ENCODE data around the gene IRF7.

DNA sequence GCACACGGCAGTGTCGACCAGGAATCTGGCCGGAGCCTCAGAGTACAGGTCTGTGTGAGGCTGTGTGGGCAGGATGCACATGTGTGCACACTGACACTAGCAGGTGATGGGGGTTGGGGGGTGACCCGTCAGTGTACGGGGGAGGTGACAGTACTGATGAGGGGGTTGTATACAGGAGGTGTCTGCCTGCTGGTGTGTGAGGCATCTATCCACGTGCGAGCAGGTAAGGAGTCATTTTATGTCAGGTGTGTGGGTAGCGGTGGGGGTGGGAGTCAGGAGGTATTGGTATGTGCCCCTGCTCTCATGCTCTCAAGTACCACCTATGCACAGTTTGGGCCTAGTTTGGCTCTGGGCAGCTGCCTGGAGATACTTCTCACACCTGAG, 44.0 kb downstream of the IRF7 start:
- TF ChIP-seq, protein P1, sequence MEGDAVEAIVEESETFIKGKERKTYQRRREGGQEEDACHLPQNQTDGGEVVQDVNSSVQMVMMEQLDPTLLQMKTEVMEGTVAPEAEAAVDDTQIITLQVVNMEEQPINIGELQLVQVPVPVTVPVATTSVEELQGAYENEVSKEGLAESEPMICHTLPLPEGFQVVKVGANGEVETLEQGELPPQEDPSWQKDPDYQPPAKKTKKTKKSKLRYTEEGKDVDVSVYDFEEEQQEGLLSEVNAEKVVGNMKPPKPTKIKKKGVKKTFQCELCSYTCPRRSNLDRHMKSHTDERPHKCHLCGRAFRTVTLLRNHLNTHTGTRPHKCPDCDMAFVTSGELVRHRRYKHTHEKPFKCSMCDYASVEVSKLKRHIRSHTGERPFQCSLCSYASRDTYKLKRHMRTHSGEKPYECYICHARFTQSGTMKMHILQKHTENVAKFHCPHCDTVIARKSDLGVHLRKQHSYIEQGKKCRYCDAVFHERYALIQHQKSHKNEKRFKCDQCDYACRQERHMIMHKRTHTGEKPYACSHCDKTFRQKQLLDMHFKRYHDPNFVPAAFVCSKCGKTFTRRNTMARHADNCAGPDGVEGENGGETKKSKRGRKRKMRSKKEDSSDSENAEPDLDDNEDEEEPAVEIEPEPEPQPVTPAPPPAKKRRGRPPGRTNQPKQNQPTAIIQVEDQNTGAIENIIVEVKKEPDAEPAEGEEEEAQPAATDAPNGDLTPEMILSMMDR (IDR thresholded peaks at IDR 0.05), result no peak
- no peak for TF ChIP-seq POLR2A (IDR thresholded peaks at IDR 0.05)
